Liver (tissue), 9 donors: ENCODE results near the gene CCND3. TPM values are rescaled to one million over a fixed set of nuclear protein-coding genes. Genes with fewer than 3 reads are reported as not detected.

Experiments
- DNase-seq: peaks from one replicate; pipeline ENCODE4 v3.0.0-alpha.2; 2017; ENCODE audit warnings: low spot score
- H3K27ac ChIP-seq, 2 donors: one replicate each; pipeline ENCODE4 v1.7.0; 2013; ENCODE audit warnings: inconsistent platforms in 2 of 2, low read length in 2 of 2, control low read depth in 1 of 2, low read depth in 1 of 2, mild to moderate bottlenecking in 1 of 2
- H3K27me3 ChIP-seq, 4 donors: one replicate each; pipeline versions ENCODE4 v1.6.1 to v1.7.0; 2013; ENCODE audit warnings: low read length in 3 of 4, inconsistent platforms in 1 of 4, mild to moderate bottlenecking in 1 of 4, moderate library complexity in 1 of 4; ENCODE audit not compliant: control insufficient read depth in 4 of 4, insufficient read depth in 4 of 4
- H3K36me3 ChIP-seq, 4 donors: one replicate each; pipeline versions ENCODE4 v1.6.1 to v1.7.0; 2013; ENCODE audit warnings: low read length in 3 of 4, mild to moderate bottlenecking in 3 of 4, low read depth in 1 of 4, moderate library complexity in 1 of 4; ENCODE audit not compliant: control insufficient read depth in 4 of 4, insufficient read depth in 3 of 4
- H3K4me1 ChIP-seq, 4 donors: one replicate each; pipeline versions ENCODE4 v1.6.1 to v1.7.0; 2013; ENCODE audit warnings: low read length in 3 of 4, mild to moderate bottlenecking in 3 of 4, moderate library complexity in 1 of 4; ENCODE audit not compliant: control insufficient read depth in 4 of 4, insufficient read depth in 4 of 4
- H3K4me3 ChIP-seq, 3 donors: one replicate each; pipeline versions ENCODE4 v1.6.1 to v1.7.0; 2013; ENCODE audit warnings: low read length in 3 of 3, control low read depth in 1 of 3, low read depth in 1 of 3, mild to moderate bottlenecking in 1 of 3
- H3K9ac ChIP-seq, 2 donors: one replicate each; pipeline ENCODE4 v1.7.0; 2013; ENCODE audit warnings: low read length in 2 of 2, mild to moderate bottlenecking in 2 of 2, moderate library complexity in 2 of 2, control low read depth in 1 of 2, low read depth in 1 of 2
- H3K9me3 ChIP-seq, 4 donors: one replicate each; pipeline versions ENCODE4 v1.6.1 to v1.7.0; 2013; ENCODE audit warnings: low read length in 3 of 4; ENCODE audit not compliant: control insufficient read depth in 4 of 4
- EGR1 ChIP-seq, 2 donors: IDR thresholded peaks; 2 replicates each; pipeline ENCODE4 v1.6.1; 2016 to 2018; ENCODE audit warnings: antibody characterized with exemption in 2 of 2, low read depth in 2 of 2
- FOXA1 ChIP-seq: IDR thresholded peaks from 2 replicates; pipeline ENCODE4 v1.6.1; 2016; ENCODE audit warnings: antibody characterized with exemption
- FOXA2 ChIP-seq: IDR thresholded peaks from 2 replicates; pipeline ENCODE4 v1.6.1; 2016; ENCODE audit warnings: antibody characterized with exemption
- GABPA ChIP-seq, 2 donors: IDR thresholded peaks in 1 of 2; conservative IDR thresholded peaks in 1 of 2; 2 replicates each; pipeline ENCODE4 v1.6.1; 2016; ENCODE audit warnings: antibody characterized with exemption in 2 of 2, mild to moderate bottlenecking in 1 of 2, moderate library complexity in 1 of 2
- HNF4A ChIP-seq, 2 donors: conservative IDR thresholded peaks; 2 replicates each; pipeline ENCODE4 v1.6.1; 2016; ENCODE audit warnings: antibody characterized with exemption in 2 of 2, mild to moderate bottlenecking in 2 of 2
- HNF4G ChIP-seq: IDR thresholded peaks from 2 replicates; pipeline ENCODE4 v1.6.1; 2016; ENCODE audit warnings: antibody characterized with exemption
- JUND ChIP-seq, 2 donors: IDR thresholded peaks; 2 replicates each; pipeline ENCODE4 v1.6.1; 2016; ENCODE audit warnings: antibody characterized with exemption in 2 of 2
- MAX ChIP-seq: IDR thresholded peaks from 2 replicates; pipeline ENCODE4 v1.6.1; 2016; ENCODE audit warnings: antibody characterized with exemption
- NR2F2 ChIP-seq: IDR thresholded peaks from 2 replicates; pipeline ENCODE4 v1.6.1; 2016; ENCODE audit warnings: antibody characterized with exemption
- RAD21 ChIP-seq, 2 donors: IDR thresholded peaks; 2 replicates each; pipeline ENCODE4 v1.6.1; 2016; ENCODE audit warnings: antibody characterized with exemption in 2 of 2, mild to moderate bottlenecking in 2 of 2
- REST ChIP-seq: IDR thresholded peaks from 2 replicates; pipeline ENCODE4 v1.6.1; 2016; ENCODE audit warnings: antibody characterized with exemption, mild to moderate bottlenecking
- RXRA ChIP-seq, 2 donors: IDR thresholded peaks; 2 replicates each; pipeline ENCODE4 v1.6.1; 2017 to 2018; ENCODE audit warnings: antibody characterized with exemption in 2 of 2, mild to moderate bottlenecking in 1 of 2
- SP1 ChIP-seq: IDR thresholded peaks from 2 replicates; pipeline ENCODE4 v1.6.1; 2018; ENCODE audit warnings: antibody characterized with exemption, mild to moderate bottlenecking
- TAF1 ChIP-seq: conservative IDR thresholded peaks from 2 replicates; pipeline ENCODE4 v1.6.1; 2016; ENCODE audit warnings: antibody characterized with exemption, mild to moderate bottlenecking
- YY1 ChIP-seq: IDR thresholded peaks from 2 replicates; pipeline ENCODE4 v1.6.1; 2016; ENCODE audit warnings: antibody characterized with exemption, mild to moderate bottlenecking
- ZBTB33 ChIP-seq: IDR thresholded peaks from 2 replicates; pipeline ENCODE4 v1.6.1; 2016; ENCODE audit warnings: antibody characterized with exemption
- WGBS: extraction: QIAGEN DNeasy Blood & Tissue Kit; methylation state at CpG from one replicate; pipeline ENCODE4 v1.1.7; 2013; 5-methylcytosine and 5-hydroxymethylcytosine counted together
- polyA plus RNA-seq, 2 donors: library from polyadenylated mRNA; stranded (reverse) in 1 of 2; unstranded in 1 of 2; fragments of 200-250 nt in 1 of 2; fragments of >200 nt in 1 of 2; fragmentation: Nextera tagmentation in 1 of 2; extraction: Ambion mirVana in 1 of 2; gene quantifications; one replicate each; pipeline versions ENCODE4 v1.2.1 to v1.2.3, GENCODE V29; 2013 to 2015
- total RNA-seq, 2 donors: library from RNA; depleted of rRNA; stranded (reverse); fragments of >200 nt; gene quantifications; one replicate each; pipeline ENCODE4 v1.2.3, GENCODE V29; 2014
- TF ChIP-seq, protein P1 (sequence below): fragments of 150-350 bp; IDR thresholded peaks from 2 replicates; pipeline ENCODE4 v1.5.1; 2017; ENCODE audit warnings: improper control_type of control experiment, low read depth, low read length; ENCODE audit not compliant: missing input control
- TF ChIP-seq, protein P2 (sequence below): IDR thresholded peaks from 2 replicates; pipeline ENCODE4 v1.6.1; 2016; ENCODE audit warnings: antibody characterized with exemption
- donor health status: healthy.
- donor health status: healthy.
- donor health status: healthy.
- donor health status: healthy.
- donor health status: healthy.

The CCND3 gene
- total RNA-seq = 10 to 100 TPM; 24.8 to 54.3 TPM
- polyA plus RNA-seq = 10 to 100 TPM; 11.6 to 21.7 TPM

- peaks cover 3 to 31% (median 18%) of the 10 kb centered on the region in 4 donors for H3K4me1 ChIP-seq
- WGBS = under 1% methylated on average over 87 of the region's 87 CpGs
These were observed at the start of gene CCND3 for GRCh38 chr6:41941280-41942066. TSS of gene CCND3 (minus strand) at chr6:41941808. CDS start at chr6:41941649, 159 bp downstream.

More at GRCh38 chr6:41941280-41942066, at the start of gene CCND3:
- Histone ChIP-seq H3K4me3 (peak within 1 kb of the TSS; percentile 80 to 89 (median 87)), H3K27ac (peak within 1 kb of the TSS; percentile 71 to 83), H3K36me3 (no peaks in the 10 kb centered on the region), H3K27me3 (no peaks in the 10 kb centered on the region), H3K9ac (peak within 1 kb of the TSS; percentile 50 to 51), H3K9me3 (no peaks in the 10 kb centered on the region)
- TF ChIP-seq FOXA1 = no peak
- TF ChIP-seq, protein P1, sequence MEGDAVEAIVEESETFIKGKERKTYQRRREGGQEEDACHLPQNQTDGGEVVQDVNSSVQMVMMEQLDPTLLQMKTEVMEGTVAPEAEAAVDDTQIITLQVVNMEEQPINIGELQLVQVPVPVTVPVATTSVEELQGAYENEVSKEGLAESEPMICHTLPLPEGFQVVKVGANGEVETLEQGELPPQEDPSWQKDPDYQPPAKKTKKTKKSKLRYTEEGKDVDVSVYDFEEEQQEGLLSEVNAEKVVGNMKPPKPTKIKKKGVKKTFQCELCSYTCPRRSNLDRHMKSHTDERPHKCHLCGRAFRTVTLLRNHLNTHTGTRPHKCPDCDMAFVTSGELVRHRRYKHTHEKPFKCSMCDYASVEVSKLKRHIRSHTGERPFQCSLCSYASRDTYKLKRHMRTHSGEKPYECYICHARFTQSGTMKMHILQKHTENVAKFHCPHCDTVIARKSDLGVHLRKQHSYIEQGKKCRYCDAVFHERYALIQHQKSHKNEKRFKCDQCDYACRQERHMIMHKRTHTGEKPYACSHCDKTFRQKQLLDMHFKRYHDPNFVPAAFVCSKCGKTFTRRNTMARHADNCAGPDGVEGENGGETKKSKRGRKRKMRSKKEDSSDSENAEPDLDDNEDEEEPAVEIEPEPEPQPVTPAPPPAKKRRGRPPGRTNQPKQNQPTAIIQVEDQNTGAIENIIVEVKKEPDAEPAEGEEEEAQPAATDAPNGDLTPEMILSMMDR = no peak
- TF ChIP-seq REST = no peak
- TF ChIP-seq RAD21 (IDR thresholded peaks at IDR 0.05) = peak in 1 of 2 donors; percentile 18
- no peak for TF ChIP-seq NR2F2
- TF ChIP-seq EGR1 (IDR thresholded peaks at IDR 0.05; ENCODE audit: low read depth in 2 of 2) = no peak
- no peak for TF ChIP-seq MAX
- TF ChIP-seq GABPA (IDR thresholded peaks at IDR 0.05 in 1 of 2, conservative IDR thresholded peaks at IDR 0.05 in 1 of 2) = peak in 1 of 2 donors; percentile 72
- no peak for TF ChIP-seq HNF4A (conservative IDR thresholded peaks at IDR 0.05)
- TF ChIP-seq TAF1 = no peak
- TF ChIP-seq JUND (IDR thresholded peaks at IDR 0.05) = no peak
- TF ChIP-seq YY1 = no peak
- peak; percentile 23 for TF ChIP-seq SP1
- TF ChIP-seq FOXA2 = no peak
- TF ChIP-seq HNF4G = no peak
- no peak for TF ChIP-seq RXRA (IDR thresholded peaks at IDR 0.05)
- no peak for TF ChIP-seq ZBTB33
- TF ChIP-seq, protein P2, sequence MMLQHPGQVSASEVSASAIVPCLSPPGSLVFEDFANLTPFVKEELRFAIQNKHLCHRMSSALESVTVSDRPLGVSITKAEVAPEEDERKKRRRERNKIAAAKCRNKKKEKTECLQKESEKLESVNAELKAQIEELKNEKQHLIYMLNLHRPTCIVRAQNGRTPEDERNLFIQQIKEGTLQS = no peak
- peak; percentile 92 for DNase-seq
